ENCODE measurements around the gene CFHR4.
"Not testable (repeated sequence)": the region's sequence is repeated elsewhere in the genome, so short reads cannot be mapped to it uniquely, and the experiment has no call there.

The CFHR4 gene

DNA sequence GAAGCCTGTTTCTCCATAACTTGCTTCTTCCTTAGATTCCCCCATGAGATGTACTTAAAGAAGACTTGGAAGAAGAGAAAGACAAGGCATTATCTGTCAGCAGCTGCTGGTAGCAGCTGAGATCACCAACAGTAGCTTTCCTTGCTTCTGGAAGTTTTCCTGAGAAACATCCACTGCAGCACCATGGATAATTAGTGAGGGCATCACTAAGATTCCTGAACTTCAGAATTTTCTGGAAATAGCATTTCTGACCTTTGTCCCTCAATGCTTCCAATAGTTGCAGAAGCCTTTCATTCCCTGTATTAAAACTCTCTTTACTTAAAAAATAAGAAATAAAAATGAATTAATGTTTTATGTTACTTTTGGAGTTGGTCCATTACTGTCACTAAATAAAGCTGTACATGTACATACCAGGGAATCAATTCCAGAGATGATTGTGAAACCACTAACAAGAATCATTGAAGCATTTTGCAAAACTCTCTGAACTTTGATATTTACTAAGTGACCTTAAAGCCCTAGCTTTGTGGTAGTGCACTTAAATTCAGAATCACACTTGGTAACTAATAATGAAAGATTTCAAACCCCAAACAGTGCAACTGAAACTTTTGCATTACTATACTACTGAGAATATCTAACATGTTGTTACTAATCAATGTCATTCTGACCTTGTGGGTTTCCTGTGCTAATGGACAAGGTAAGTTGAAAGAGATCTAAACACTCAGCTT lies at the start of gene CFHR4:
TSS of gene CFHR4 (plus strand) at position 538 of the 725 bp plus-strand sequence. CDS start at position 637, 99 bp downstream.
- no peak for DNase-seq
- in situ Hi-C loops (cut with MboI; ENCODE audit: low pct_unique_long_range_greater_than_20kb, low sequenced_read_pairs), result no loop called here

GRCh38 chr1:196849613-196850492 lies 38.0 kb upstream of the CFHR4 start:
- DNase-seq; in situ Hi-C loops (cut with MboI; ENCODE audit: low pct_unique_long_range_greater_than_20kb, low sequenced_read_pairs): not testable (repeated sequence)

DNA sequence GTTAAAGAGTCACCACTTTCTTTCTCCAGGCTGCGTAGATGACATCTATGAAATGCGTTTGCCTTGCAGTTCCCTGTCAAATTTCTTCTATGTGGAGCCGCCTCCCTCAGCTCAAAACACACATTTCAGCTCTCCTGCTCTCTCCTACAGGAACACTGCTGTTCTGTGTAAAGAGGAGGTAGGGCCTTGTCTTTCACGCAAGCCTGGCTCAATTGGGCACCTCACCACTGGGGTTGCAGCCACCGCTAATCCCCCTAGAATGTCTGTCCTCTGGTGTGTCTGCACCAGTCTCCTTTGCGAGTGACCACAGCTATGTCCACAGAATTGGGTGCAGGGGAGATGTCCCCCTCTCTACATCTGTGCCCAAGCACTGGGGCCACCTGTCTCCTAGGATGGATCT lies 31.8 kb upstream of the CFHR4 start:
- no peak for DNase-seq
- in situ Hi-C loops (cut with MboI; ENCODE audit: low pct_unique_long_range_greater_than_20kb, low sequenced_read_pairs), result no loop called here

- DNase-seq, result no peak
- in situ Hi-C loops (cut with MboI; ENCODE audit: low pct_unique_long_range_greater_than_20kb, low sequenced_read_pairs), result no loop called here
Observed at GRCh38 chr1:196857188-196857587, 30.7 kb upstream of the CFHR4 start.

DNA sequence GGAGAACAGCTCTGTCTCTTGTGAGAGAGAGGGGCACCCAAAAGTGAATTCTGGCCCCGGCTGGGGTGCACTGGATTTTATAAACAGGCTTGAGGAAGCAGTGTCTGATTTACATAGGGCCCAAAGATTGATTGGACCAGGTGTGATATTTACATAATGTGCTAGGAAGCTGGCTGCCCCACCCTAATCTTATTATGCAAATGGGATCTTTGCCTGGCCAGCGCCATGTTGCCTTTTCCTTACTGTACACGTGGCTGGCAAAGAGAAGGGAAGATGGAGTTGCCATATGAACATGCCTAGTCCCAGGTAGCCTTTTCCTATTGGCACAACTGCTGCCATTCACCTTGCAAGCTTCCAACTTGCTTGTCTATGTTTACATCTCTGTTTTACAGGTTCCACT lies 29.0 kb upstream of the CFHR4 start:
- in situ Hi-C loops (cut with MboI; ENCODE audit: low pct_unique_long_range_greater_than_20kb, low sequenced_read_pairs), result no loop called here
- DNase-seq, result no peak

GRCh38 chr1:196860323-196860884 lies 27.4 kb upstream of the CFHR4 start:
- in situ Hi-C loops (cut with MboI; ENCODE audit: low pct_unique_long_range_greater_than_20kb, low sequenced_read_pairs), result no loop called here
- DNase-seq, result no peak

DNA sequence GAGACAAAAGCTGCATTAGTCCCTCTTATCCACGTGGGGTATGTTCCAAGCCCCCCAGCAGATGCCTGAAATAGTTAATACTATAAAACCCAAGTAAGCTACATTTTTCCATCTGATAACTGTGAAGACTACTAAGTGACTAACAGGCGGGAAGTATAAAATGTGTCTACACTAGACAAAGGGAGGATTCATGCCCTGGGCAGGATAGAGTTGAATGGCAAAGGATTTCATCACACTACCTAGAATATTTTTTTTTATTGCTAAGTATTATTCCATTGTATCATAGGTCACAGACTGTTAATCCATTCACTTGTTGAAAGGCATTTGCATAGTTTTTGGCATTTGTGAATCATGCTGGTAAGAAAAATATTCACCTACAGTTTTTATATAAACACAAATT lies 26.4 kb upstream of the CFHR4 start:
- no peak for DNase-seq
- in situ Hi-C loops (cut with MboI; ENCODE audit: low pct_unique_long_range_greater_than_20kb, low sequenced_read_pairs), result no loop called here

GRCh38 chr1:196866974-196867373 lies 20.9 kb upstream of the CFHR4 start:
- DNase-seq, result no peak
- in situ Hi-C loops (cut with MboI; ENCODE audit: low pct_unique_long_range_greater_than_20kb, low sequenced_read_pairs), result no loop called here

DNA sequence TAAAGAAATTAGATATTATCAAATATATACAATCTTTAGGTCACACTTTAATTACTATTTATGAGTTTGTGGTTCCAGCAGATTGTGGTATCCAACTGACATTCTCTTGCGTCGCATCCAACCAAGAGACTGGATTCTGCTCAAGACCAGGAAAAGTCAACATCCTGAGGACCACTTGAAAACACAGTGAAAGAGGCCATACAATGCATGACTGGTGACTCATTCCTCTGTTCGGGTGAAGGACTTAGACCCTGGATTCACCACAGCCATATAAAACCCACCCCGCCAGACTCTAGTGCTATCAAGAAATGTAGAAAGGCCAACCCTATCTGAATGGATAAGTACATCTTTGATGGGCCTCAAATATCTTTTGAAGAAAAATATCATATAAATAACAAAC lies 14.5 kb upstream of the CFHR4 start:
- in situ Hi-C loops (cut with MboI; ENCODE audit: low pct_unique_long_range_greater_than_20kb, low sequenced_read_pairs), result no loop called here
- no peak for DNase-seq

DNA sequence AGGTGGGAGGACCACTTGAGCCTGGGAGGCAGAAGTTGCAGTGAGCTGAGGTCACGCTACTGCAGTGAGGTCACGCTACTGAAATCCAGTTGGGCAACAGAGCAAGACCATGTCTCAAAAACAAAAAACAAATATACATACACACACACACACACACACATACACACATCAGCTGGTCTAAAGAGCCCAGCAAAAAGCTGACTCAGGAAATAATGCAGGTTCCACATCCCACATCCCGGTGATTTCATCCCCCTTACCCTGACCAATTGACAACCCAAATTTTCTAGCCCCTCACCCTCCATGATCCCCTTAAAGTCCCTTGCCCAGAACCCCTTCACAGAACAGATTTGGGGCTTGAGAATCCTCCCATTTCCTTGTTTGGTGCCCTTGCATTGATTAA lies 11.9 kb upstream of the CFHR4 start:
- DNase-seq, result no peak
- in situ Hi-C loops (cut with MboI; ENCODE audit: low pct_unique_long_range_greater_than_20kb, low sequenced_read_pairs), result no loop called here

GRCh38 chr1:196877964-196878363 lies 9.9 kb upstream of the CFHR4 start:
- in situ Hi-C loops (cut with MboI; ENCODE audit: low pct_unique_long_range_greater_than_20kb, low sequenced_read_pairs), result no loop called here

GRCh38 chr1:196886560-196886959 lies 1.3 kb upstream of the CFHR4 start:
- DNase-seq; in situ Hi-C loops (cut with MboI; ENCODE audit: low pct_unique_long_range_greater_than_20kb, low sequenced_read_pairs): not testable (repeated sequence)

More at GRCh38 chr1:196877964-196878363, 9.9 kb upstream of the CFHR4 start:
- DNase-seq, result no peak

GRCh38 chr1:196890668-196891067 lies 2.8 kb downstream of the CFHR4 start:
- no peak for DNase-seq
- in situ Hi-C loops (cut with MboI; ENCODE audit: low pct_unique_long_range_greater_than_20kb, low sequenced_read_pairs), result no loop called here

- no peak for DNase-seq
- in situ Hi-C loops (cut with MboI; ENCODE audit: low pct_unique_long_range_greater_than_20kb, low sequenced_read_pairs), result no loop called here
Observed at GRCh38 chr1:196891251-196891650, 3.4 kb downstream of the CFHR4 start.

GRCh38 chr1:196896355-196896754 lies 8.5 kb downstream of the CFHR4 start:
- DNase-seq, result no peak
- in situ Hi-C loops (cut with MboI; ENCODE audit: low pct_unique_long_range_greater_than_20kb, low sequenced_read_pairs), result no loop called here

GRCh38 chr1:196897158-196897828 lies 9.4 kb downstream of the CFHR4 start:
- in situ Hi-C loops (cut with MboI; ENCODE audit: low pct_unique_long_range_greater_than_20kb, low sequenced_read_pairs), result no loop called here

GRCh38 chr1:196902344-196902743 lies 14.5 kb downstream of the CFHR4 start:
- DNase-seq, result no peak
- in situ Hi-C loops (cut with MboI; ENCODE audit: low pct_unique_long_range_greater_than_20kb, low sequenced_read_pairs), result no loop called here

More at GRCh38 chr1:196897158-196897828, 9.4 kb downstream of the CFHR4 start:
- DNase-seq, result no peak

- DNase-seq, result peak; percentile 13
- in situ Hi-C loops (cut with MboI; ENCODE audit: low pct_unique_long_range_greater_than_20kb, low sequenced_read_pairs), result no loop called here
Observed at GRCh38 chr1:196910215-196910614, 22.4 kb downstream of the CFHR4 start.

DNA sequence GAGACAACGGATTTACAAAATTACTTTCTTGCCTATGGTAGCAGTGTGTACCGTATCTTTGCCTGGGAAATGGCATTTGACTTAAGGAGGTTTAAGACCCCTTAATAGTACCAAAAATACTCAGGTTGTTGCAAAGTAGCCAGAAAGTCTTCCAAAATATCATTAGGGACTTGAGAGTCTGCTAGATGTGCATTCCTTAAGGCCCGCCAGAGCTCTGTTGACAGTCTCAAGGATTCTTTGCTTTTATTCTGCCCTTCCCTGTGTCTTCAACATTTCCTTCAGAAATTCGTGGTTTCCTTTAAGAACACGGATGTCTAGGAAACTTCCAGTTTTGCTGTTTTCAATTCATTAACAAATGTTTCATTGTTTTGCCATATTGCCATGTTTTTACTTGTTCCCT lies 24.4 kb downstream of the CFHR4 start:
- in situ Hi-C loops (cut with MboI; ENCODE audit: low pct_unique_long_range_greater_than_20kb, low sequenced_read_pairs); DNase-seq: not testable (repeated sequence)
